Erythroblast (primary cell): ENCODE data around the gene CDK6.

Source experiments
- GATA1 ChIP-seq: IDR thresholded peaks from 2 replicates; pipeline ENCODE4 v1.6.1; 2011; ENCODE audit warnings: low read depth, mild to moderate bottlenecking, control low read depth, low read length, moderate library complexity
- POLR2A ChIP-seq: IDR thresholded peaks from 2 replicates; pipeline ENCODE4 v1.6.1; 2011; ENCODE audit warnings: mild to moderate bottlenecking, low read length

GRCh38 chr7:92769394-92769699 is 67.0 kb downstream of the CDK6 start:
- TF ChIP-seq POLR2A (no peak), GATA1 (no peak)
